Ishikawa (cell line): Measurements from ENCODE around the gene KIF20B.

Experiments
- CEBPB ChIP-seq: IDR thresholded peaks from 2 replicates; pipeline ENCODE4 v1.6.1; 2012
- CREB1 ChIP-seq: IDR thresholded peaks from 2 replicates; pipeline ENCODE4 v1.6.1; 2012; ENCODE audit warnings: low read depth
- EGR1 ChIP-seq: IDR thresholded peaks from 2 replicates; pipeline ENCODE4 v1.6.1; 2012
- EP300 ChIP-seq: IDR thresholded peaks from 2 replicates; pipeline ENCODE4 v1.6.1; 2012; ENCODE audit warnings: borderline replicate concordance
- FOXM1 ChIP-seq: IDR thresholded peaks from 2 replicates; pipeline ENCODE4 v1.6.1; 2012; ENCODE audit warnings: low read depth, borderline replicate concordance
- MAX ChIP-seq: IDR thresholded peaks from 2 replicates; pipeline ENCODE4 v1.6.1; 2012
- NFIC ChIP-seq: IDR thresholded peaks from 2 replicates; pipeline ENCODE4 v1.6.1; 2012
- RAD21 ChIP-seq: IDR thresholded peaks from 2 replicates; pipeline ENCODE4 v1.6.1; 2012; ENCODE audit warnings: low read depth
- REST ChIP-seq: IDR thresholded peaks from 2 replicates; pipeline ENCODE4 v1.6.1; 2012; ENCODE audit warnings: low read depth, mild to moderate bottlenecking
- TAF1 ChIP-seq: IDR thresholded peaks from 2 replicates; pipeline ENCODE4 v1.6.1; 2012; ENCODE audit warnings: low read depth, mild to moderate bottlenecking
- TCF12 ChIP-seq: IDR thresholded peaks from 2 replicates; pipeline ENCODE4 v1.6.1; 2012; ENCODE audit warnings: low read depth
- TEAD4 ChIP-seq: IDR thresholded peaks from 2 replicates; pipeline ENCODE4 v1.6.1; 2012
- USF1 ChIP-seq: IDR thresholded peaks from 2 replicates; pipeline ENCODE4 v1.6.1; 2012
- YY1 ChIP-seq: IDR thresholded peaks from 2 replicates; pipeline ENCODE4 v1.6.1; 2012; ENCODE audit warnings: low read depth
- ZBTB7A ChIP-seq: IDR thresholded peaks from 2 replicates; pipeline ENCODE4 v1.6.1; 2012; ENCODE audit warnings: low read depth

The KIF20B gene

GRCh38 chr10:89662596-89662995 is 38.8 kb upstream of the KIF20B start:
- TF ChIP-seq CEBPB, result no peak
- TF ChIP-seq EGR1, result no peak
- no peak for TF ChIP-seq FOXM1
- TF ChIP-seq TAF1, result no peak
- TF ChIP-seq USF1, result no peak
- no peak for TF ChIP-seq NFIC
- no peak for TF ChIP-seq ZBTB7A

- TF ChIP-seq REST (no peak), TEAD4 (no peak), USF1 (no peak)
Observed at GRCh38 chr10:89663144-89663543, 38.2 kb upstream of the KIF20B start.

- no peak for TF ChIP-seq EGR1
Observed at GRCh38 chr10:89664203-89664602, 37.2 kb upstream of the KIF20B start.

GRCh38 chr10:89665302-89665701 is 36.1 kb upstream of the KIF20B start:
- TF ChIP-seq TCF12 (no peak), CREB1 (no peak), MAX (no peak), FOXM1 (no peak), TAF1 (no peak), ZBTB7A (no peak), EGR1 (no peak), NFIC (no peak), CEBPB (no peak), RAD21 (no peak)

GRCh38 chr10:89666138-89666537 is 35.3 kb upstream of the KIF20B start:
- TF ChIP-seq NFIC (no peak), YY1 (no peak), EGR1 (no peak), TAF1 (no peak), REST (no peak), ZBTB7A (no peak), MAX (no peak), CEBPB (no peak)

- TF ChIP-seq MAX (no peak), CREB1 (no peak), EGR1 (no peak), TAF1 (no peak), CEBPB (no peak), RAD21 (no peak), EP300 (no peak), FOXM1 (no peak), USF1 (no peak), REST (no peak), TCF12 (no peak), YY1 (no peak), NFIC (no peak), ZBTB7A (no peak)
Observed at GRCh38 chr10:89668386-89669071, 32.9 kb upstream of the KIF20B start.
